COLO829 (cell line): ENCODE data around the gene OTUB1.

Source experiments
- DNase-seq: peaks from one replicate; pipeline ENCODE4 v3.0.0; 2012; ENCODE audit warnings: low spot score

The OTUB1 gene

GRCh38 chr11:63978551-63979239, 7.5 kb upstream of the OTUB1 start:
- no peak for DNase-seq

GRCh38 chr11:63979426-63979825, 6.8 kb upstream of the OTUB1 start:
- no peak for DNase-seq

GRCh38 chr11:63985812-63986155, 454 bp upstream of the OTUB1 start:
- DNase-seq = no peak

- DNase-seq = no peak
Observed at GRCh38 chr11:63986932-63987513, 785 bp downstream of the OTUB1 start.

- no peak for DNase-seq
Observed at GRCh38 chr11:63991558-63991957, 5.3 kb downstream of the OTUB1 start.

GRCh38 chr11:63993100-63993499, 6.9 kb downstream of the OTUB1 start:
- no peak for DNase-seq

GRCh38 chr11:63993993-63994392, 7.8 kb downstream of the OTUB1 start:
- DNase-seq = no peak

GRCh38 chr11:63996512-63996911, 10.3 kb downstream of the OTUB1 start:
- DNase-seq = no peak

- DNase-seq = no peak
Observed at GRCh38 chr11:63997104-63997700, 11.0 kb downstream of the OTUB1 start.

- no peak for DNase-seq
Observed at GRCh38 chr11:63997801-63998337, 11.6 kb downstream of the OTUB1 start.

- DNase-seq = no peak
Observed at GRCh38 chr11:63998558-63999348, 12.5 kb downstream of the OTUB1 start.

- no peak for DNase-seq
Observed at GRCh38 chr11:63999349-64000025, 13.2 kb downstream of the OTUB1 start.

GRCh38 chr11:64000026-64000739, 13.9 kb downstream of the OTUB1 start:
- DNase-seq = peak; percentile 56

- DNase-seq = no peak
Observed at GRCh38 chr11:64000740-64001483, 14.7 kb downstream of the OTUB1 start.

GRCh38 chr11:64001484-64002420, 15.5 kb downstream of the OTUB1 start:
- DNase-seq = no peak

GRCh38 chr11:64003807-64004589, 17.8 kb downstream of the OTUB1 start:
- no peak for DNase-seq

GRCh38 chr11:64004590-64004984, 18.3 kb downstream of the OTUB1 start:
- DNase-seq = no peak

GRCh38 chr11:64005691-64006090, 19.5 kb downstream of the OTUB1 start:
- DNase-seq = no peak

- DNase-seq = no peak
Observed at GRCh38 chr11:64006398-64006797, 20.2 kb downstream of the OTUB1 start.
